ENCODE data around the gene OR2A1. TPM values are rescaled to one million over a fixed set of nuclear protein-coding genes. Genes with fewer than 3 reads are reported as not detected.

The OR2A1 gene
- total RNA-seq, 2 donors from 2014 or later, result not detected

Other genes starting within 250 kb of the OR2A1 start
- not detected for gene OR2A25, start 242.6 kb upstream of the OR2A1 start, total RNA-seq
- gene OR2A12, start 226.1 kb upstream of the OR2A1 start, total RNA-seq, result not detected
- gene OR2A2, start 202.8 kb upstream of the OR2A1 start, total RNA-seq, result not detected
- gene OR2A14, start 189.2 kb upstream of the OR2A1 start, total RNA-seq, result not detected
- 1 to 10 TPM in 1 of 2 donors, not detected in 1; 1.3 TPM for gene CTAGE4, start 129.0 kb upstream of the OR2A1 start, total RNA-seq
- gene ARHGEF35, start 116.6 kb upstream of the OR2A1 start, total RNA-seq, result 1 to 10 TPM; 1.8 to 2.3 TPM
- gene OR2A42, start 72.8 kb upstream of the OR2A1 start, total RNA-seq, result under 1 TPM in 1 of 2 donors, not detected in 1; 0.10 TPM
- gene OR2A7, start 47.6 kb upstream of the OR2A1 start, total RNA-seq, result 1 to 10 TPM; 1.0 to 1.8 TPM
- gene CTAGE8, start 43.1 kb upstream of the OR2A1 start, total RNA-seq, result under 1 TPM; 0.24 to 0.71 TPM
- 1 to 10 TPM; 3.7 to 5.4 TPM for gene ARHGEF5, start 43.0 kb downstream of the OR2A1 start, total RNA-seq
- gene NOBOX, start 91.3 kb downstream of the OR2A1 start, total RNA-seq, result not detected